SU-DHL-6 (cell line): ENCODE results near the gene NPEPL1.

ENCODE experiments used
- H2AFZ ChIP-seq: fragments of 200-600 bp; sonication (generic); 2 replicates; pipeline ENCODE4 v1.6.1; 2014; ENCODE audit warnings: low read depth, mild to moderate bottlenecking, moderate library complexity, mixed read lengths, antibody characterized with exemption, low read length; ENCODE audit not compliant: severe bottlenecking
- H3F3A ChIP-seq: fragments of 200-600 bp; shearing (Covaris generic); 2 replicates; pipeline ENCODE4 v1.6.0; 2016; ENCODE audit warnings: antibody characterized with exemption, mild to moderate bottlenecking; ENCODE audit not compliant: insufficient read depth
- H3K27ac ChIP-seq: fragments of 200-600 bp; sonication (generic); 2 replicates; pipeline ENCODE4 v1.5.1; 2016; ENCODE audit warnings: low read depth, mild to moderate bottlenecking, low read length, moderate library complexity, mixed read lengths
- H3K27me3 ChIP-seq: fragments of 200-600 bp; sonication (generic), shearing (Covaris generic); 2 replicates; pipeline ENCODE4 v1.6.0; 2014; ENCODE audit warnings: mild to moderate bottlenecking, low read length
- H3K36me3 ChIP-seq: fragments of 200-600 bp; sonication (generic); 2 replicates; pipeline ENCODE4 v1.6.1; 2014; ENCODE audit warnings: mild to moderate bottlenecking, low read length, mixed read lengths
- H3K4me2 ChIP-seq: fragments of 300-600, 200-600 bp; shearing (Covaris generic), sonication (generic); 2 replicates; pipeline ENCODE4 v1.6.0; 2014; ENCODE audit warnings: low read length, low read depth, mild to moderate bottlenecking; ENCODE audit not compliant: poor library complexity, severe bottlenecking
- H3K4me3 ChIP-seq: fragments of 200-600 bp; sonication (generic); 2 replicates; pipeline ENCODE4 v1.5.1; 2014; ENCODE audit warnings: antibody characterized with exemption, low read length, mild to moderate bottlenecking, mixed read lengths; ENCODE audit not compliant: insufficient read depth, poor library complexity, severe bottlenecking
- H3K79me2 ChIP-seq: fragments of 200-600 bp; sonication (generic); 2 replicates; pipeline ENCODE4 v1.6.1; 2014; ENCODE audit warnings: mild to moderate bottlenecking, low read length, moderate library complexity; ENCODE audit not compliant: insufficient read depth
- H3K9ac ChIP-seq: fragments of 200-600 bp; sonication (generic); 2 replicates; pipeline ENCODE4 v1.7.0; 2014; ENCODE audit warnings: mild to moderate bottlenecking, low read length
- H3K9me2 ChIP-seq: fragments of 200-600 bp; sonication (generic); replicated peaks from 2 replicates; pipeline ENCODE4 v1.6.1; 2014; ENCODE audit warnings: low read length; ENCODE audit not compliant: insufficient read depth
- H3K9me3 ChIP-seq: fragments of 200-600 bp; sonication (generic); 2 replicates; pipeline ENCODE4 v1.6.1; 2014; ENCODE audit warnings: low read length, mixed read lengths; ENCODE audit not compliant: insufficient read depth
- H4K20me1 ChIP-seq: fragments of 200-600 bp; sonication (generic); 2 replicates; pipeline ENCODE4 v1.6.1; 2014; ENCODE audit warnings: low read depth, mild to moderate bottlenecking, antibody characterized with exemption, low read length, moderate library complexity, mixed read lengths
- EZH2phosphoT487 ChIP-seq: fragments of 200-600 bp; sonication (generic), shearing (Covaris generic); conservative IDR thresholded peaks from 2 replicates; pipeline ENCODE4 v1.6.1; 2018; ENCODE audit warnings: mild to moderate bottlenecking, antibody characterized with exemption, low read length, moderate library complexity, mixed read lengths
- TF ChIP-seq, protein P1 (sequence below): fragments of 200-600 bp; sonication (generic); IDR thresholded peaks from one replicate; pipeline ENCODE4 v1.5.1; 2017; ENCODE audit warnings: antibody characterized with exemption, mild to moderate bottlenecking, low read length, moderate library complexity; ENCODE audit not compliant: insufficient read depth, poor library complexity, severe bottlenecking

The NPEPL1 gene

DNA sequence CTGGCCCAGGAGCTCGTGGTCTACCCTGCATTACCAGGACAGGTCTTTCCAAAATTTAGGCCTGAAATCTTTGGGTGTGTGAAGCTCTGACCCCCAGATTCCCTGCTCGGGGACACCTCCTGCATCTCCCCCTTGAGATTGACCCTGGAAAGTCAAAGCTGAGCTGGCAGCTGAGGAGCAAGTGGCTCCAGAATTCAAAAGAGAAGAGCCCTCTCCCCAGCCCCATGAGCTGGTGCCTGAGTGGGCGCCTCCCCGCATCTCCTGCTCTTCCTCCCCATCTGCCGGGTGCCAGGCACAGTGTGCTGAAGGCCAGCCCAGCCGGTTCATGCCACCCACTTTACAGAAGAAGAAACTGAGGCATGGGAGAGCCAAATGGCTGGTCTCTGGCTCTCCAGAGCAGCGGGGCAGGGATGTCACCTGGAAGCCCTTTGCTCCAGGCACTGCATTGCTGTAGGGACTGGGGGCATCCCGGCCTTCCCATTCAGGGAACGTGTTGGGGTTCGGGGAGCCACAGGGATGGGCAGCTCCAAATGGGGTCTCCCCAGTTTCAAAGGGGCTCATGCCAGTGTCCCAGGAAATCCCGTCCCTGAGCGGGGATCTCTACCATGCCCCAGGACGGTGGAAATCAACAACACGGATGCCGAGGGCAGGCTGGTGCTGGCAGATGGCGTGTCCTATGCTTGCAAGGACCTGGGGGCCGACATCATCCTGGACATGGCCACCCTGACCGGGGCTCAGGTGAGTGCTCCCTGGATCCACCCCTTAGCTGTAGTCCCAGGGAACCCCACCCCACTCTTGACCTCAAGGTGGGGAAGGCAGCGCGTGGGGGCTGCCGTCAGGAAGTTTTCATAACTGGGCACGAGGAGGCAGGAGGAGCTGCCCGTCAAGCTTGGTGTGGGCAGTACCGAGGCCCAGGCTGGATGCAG is 20.5 kb downstream of the NPEPL1 start:
- H3K9me2 ChIP-seq = no peaks in the 10 kb centered on the region
- TF ChIP-seq, protein P1, sequence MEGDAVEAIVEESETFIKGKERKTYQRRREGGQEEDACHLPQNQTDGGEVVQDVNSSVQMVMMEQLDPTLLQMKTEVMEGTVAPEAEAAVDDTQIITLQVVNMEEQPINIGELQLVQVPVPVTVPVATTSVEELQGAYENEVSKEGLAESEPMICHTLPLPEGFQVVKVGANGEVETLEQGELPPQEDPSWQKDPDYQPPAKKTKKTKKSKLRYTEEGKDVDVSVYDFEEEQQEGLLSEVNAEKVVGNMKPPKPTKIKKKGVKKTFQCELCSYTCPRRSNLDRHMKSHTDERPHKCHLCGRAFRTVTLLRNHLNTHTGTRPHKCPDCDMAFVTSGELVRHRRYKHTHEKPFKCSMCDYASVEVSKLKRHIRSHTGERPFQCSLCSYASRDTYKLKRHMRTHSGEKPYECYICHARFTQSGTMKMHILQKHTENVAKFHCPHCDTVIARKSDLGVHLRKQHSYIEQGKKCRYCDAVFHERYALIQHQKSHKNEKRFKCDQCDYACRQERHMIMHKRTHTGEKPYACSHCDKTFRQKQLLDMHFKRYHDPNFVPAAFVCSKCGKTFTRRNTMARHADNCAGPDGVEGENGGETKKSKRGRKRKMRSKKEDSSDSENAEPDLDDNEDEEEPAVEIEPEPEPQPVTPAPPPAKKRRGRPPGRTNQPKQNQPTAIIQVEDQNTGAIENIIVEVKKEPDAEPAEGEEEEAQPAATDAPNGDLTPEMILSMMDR = no peak
- no peak for TF ChIP-seq EZH2phosphoT487
- H4K20me1 ChIP-seq = no peaks in the 10 kb centered on the region
- no peak overlapping the region for H2AFZ ChIP-seq
- H3K27ac ChIP-seq = no peak overlapping the region
- H3K79me2 ChIP-seq = no peaks in the 10 kb centered on the region
- H3F3A ChIP-seq = no peaks in the 10 kb centered on the region
- no peak overlapping the region for H3K4me3 ChIP-seq
- no peaks in the 10 kb centered on the region for H3K9me3 ChIP-seq
- H3K4me2 ChIP-seq = no peak overlapping the region
- no peaks in the 10 kb centered on the region for H3K27me3 ChIP-seq
- no peaks in the 10 kb centered on the region for H3K36me3 ChIP-seq
- no peak overlapping the region for H3K9ac ChIP-seq

DNA sequence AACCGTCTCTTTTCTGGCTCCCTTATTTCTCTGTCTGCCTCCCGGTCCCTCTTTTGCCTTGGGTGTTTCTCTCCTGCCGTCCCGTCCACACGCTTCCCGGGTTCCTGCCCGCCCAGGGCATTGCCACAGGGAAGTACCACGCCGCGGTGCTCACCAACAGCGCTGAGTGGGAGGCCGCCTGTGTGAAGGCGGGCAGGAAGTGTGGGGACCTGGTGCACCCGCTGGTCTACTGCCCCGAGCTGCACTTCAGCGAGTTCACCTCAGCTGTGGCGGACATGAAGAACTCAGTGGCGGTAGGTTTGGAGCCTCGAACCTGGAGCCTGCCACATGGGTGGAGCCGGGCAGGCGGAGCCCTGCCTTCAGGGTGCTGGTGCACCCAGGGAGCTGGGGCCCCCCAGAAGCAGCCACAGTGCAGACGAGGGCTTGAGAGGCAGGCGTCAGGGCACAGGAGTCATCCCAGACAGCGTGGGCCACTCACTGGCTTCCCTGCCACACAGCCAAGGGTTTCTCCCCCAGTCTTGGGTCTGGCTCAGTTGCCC is 21.3 kb downstream of the NPEPL1 start:
- Histone ChIP-seq H3K9me2 (no peaks in the 10 kb centered on the region), H3K9ac (no peak overlapping the region), H3K4me2 (no peak overlapping the region), H3K27ac (no peak overlapping the region), H3K9me3 (no peaks in the 10 kb centered on the region), H3K79me2 (no peaks in the 10 kb centered on the region), H3F3A (no peaks in the 10 kb centered on the region), H3K4me3 (no peak overlapping the region), H3K27me3 (no peaks in the 10 kb centered on the region), H4K20me1 (no peaks in the 10 kb centered on the region), H2AFZ (no peak overlapping the region), H3K36me3 (no peaks in the 10 kb centered on the region)
- no peak for TF ChIP-seq EZH2phosphoT487
- TF ChIP-seq, protein P1 = no peak

GRCh38 chr20:58714340-58714922 is 21.8 kb downstream of the NPEPL1 start:
- TF ChIP-seq EZH2phosphoT487 = no peak
- TF ChIP-seq, protein P1 = no peak
- no peak overlapping the region for H3K9ac ChIP-seq
- no peaks in the 10 kb centered on the region for H3K79me2 ChIP-seq
- H4K20me1 ChIP-seq = no peaks in the 10 kb centered on the region
- no peak overlapping the region for H2AFZ ChIP-seq
- no peak overlapping the region for H3K4me2 ChIP-seq
- no peaks in the 10 kb centered on the region for H3K9me2 ChIP-seq
- no peak overlapping the region for H3K27ac ChIP-seq
- no peaks in the 10 kb centered on the region for H3K36me3 ChIP-seq
- H3K27me3 ChIP-seq = no peaks in the 10 kb centered on the region
- H3K9me3 ChIP-seq = no peaks in the 10 kb centered on the region
- no peaks in the 10 kb centered on the region for H3F3A ChIP-seq
- no peak overlapping the region for H3K4me3 ChIP-seq
